Kidney (tissue), 14 donors: Measurements from ENCODE around the gene TTC23. TPM values are rescaled to one million over a fixed set of nuclear protein-coding genes. Genes with fewer than 3 reads are reported as not detected.

ENCODE experiments used
- DNase-seq, 5 donors: peaks; one replicate each; pipeline ENCODE4 v3.0.0-alpha.2; 2013 to 2020
- FAIRE-seq: peaks from 2 replicates; lab custom pipeline; 2012; peaks lifted over from hg19 to GRCh38; lab: Jason Lieb, UNC
- H3K27ac ChIP-seq, 2 donors: one replicate each; pipeline ENCODE4 v1.7.0; 2013; ENCODE audit warnings: low read depth in 2 of 2, low read length in 2 of 2, inconsistent platforms in 1 of 2
- H3K27me3 ChIP-seq: one replicate; pipeline ENCODE4 v1.7.1; 2013; ENCODE audit warnings: low read length, inconsistent platforms; ENCODE audit not compliant: control insufficient read depth, insufficient read depth
- H3K36me3 ChIP-seq, 3 donors: one replicate each; pipeline versions ENCODE4 v1.7.0 to v1.7.1; 2013; ENCODE audit warnings: low read length in 3 of 3, control low read depth in 1 of 3, inconsistent platforms in 1 of 3; ENCODE audit not compliant: insufficient read depth in 3 of 3, control insufficient read depth in 2 of 3
- H3K4me1 ChIP-seq, 3 donors: one replicate each; pipeline versions ENCODE4 v1.7.0 to v1.7.1; 2013; ENCODE audit warnings: low read length in 3 of 3, inconsistent platforms in 1 of 3, low read depth in 1 of 3; ENCODE audit not compliant: control insufficient read depth in 2 of 3, insufficient read depth in 2 of 3
- H3K4me3 ChIP-seq, 3 donors: one replicate each; pipeline versions ENCODE4 v1.7.0 to v1.8.1; 2013; ENCODE audit warnings: low read length in 3 of 3, control low read depth in 1 of 3, inconsistent platforms in 1 of 3
- H3K9ac ChIP-seq, 3 donors: one replicate each; pipeline versions ENCODE4 v1.7.0 to v1.7.1; 2013; ENCODE audit warnings: low read length in 3 of 3, control low read depth in 1 of 3, inconsistent platforms in 1 of 3
- H3K9me3 ChIP-seq, 3 donors: one replicate each; pipeline versions ENCODE4 v1.7.0 to v1.7.1; 2013; ENCODE audit warnings: low read length in 3 of 3, control low read depth in 1 of 3, inconsistent platforms in 1 of 3; ENCODE audit not compliant: control insufficient read depth in 2 of 3, insufficient read depth in 1 of 3
- intact Hi-C: fragments of 100-400 bp; cut with DNase I; formaldehyde crosslinking; loops from one replicate; pipeline ENCODE4 v1.11.1; 2022
- polyA plus RNA-seq: library from polyadenylated mRNA; stranded (reverse); fragments of 350-450 nt; fragmentation: Illumina TruSeq; extraction: RNeasy Lipid Tissue Mini Kit (QIAGEN cat#74804); gene quantifications from one replicate; pipeline ENCODE4 v1.2.3, GENCODE V29; 2014; ENCODE audit warnings: low read depth, low replicate concordance; ENCODE audit not compliant: insufficient read depth
- total RNA-seq: library from RNA; stranded (reverse); fragmentation: NEBNext Ultra II Directional; extraction: Animal tissue kit (Norgen Biotek cat#: 25700); gene quantifications from one replicate; pipeline ENCODE4 v1.2.1, GENCODE V29; 2021
- TF ChIP-seq, protein P1 (sequence below): IDR thresholded peaks from 3 replicates; pipeline ENCODE4 v1.5.1; 2012; ENCODE audit warnings: mild to moderate bottlenecking, moderate library complexity, borderline replicate concordance; ENCODE audit not compliant: insufficient read depth; ENCODE audit errors: extremely low read depth
- donor health status: control.
- donor health status: control.
- donor health status: control.
- donor health status: control.
- donor health status: control.
- donor health status: DM: yes; HTN: yes; CAD: no.
- donor health status: Normal renal cell carcinoma (clear cell type).

The TTC23 gene
- total and polyA plus RNA-seq, 2 donors from 2014 or later: 11.2 to 23.6 TPM

DNA sequence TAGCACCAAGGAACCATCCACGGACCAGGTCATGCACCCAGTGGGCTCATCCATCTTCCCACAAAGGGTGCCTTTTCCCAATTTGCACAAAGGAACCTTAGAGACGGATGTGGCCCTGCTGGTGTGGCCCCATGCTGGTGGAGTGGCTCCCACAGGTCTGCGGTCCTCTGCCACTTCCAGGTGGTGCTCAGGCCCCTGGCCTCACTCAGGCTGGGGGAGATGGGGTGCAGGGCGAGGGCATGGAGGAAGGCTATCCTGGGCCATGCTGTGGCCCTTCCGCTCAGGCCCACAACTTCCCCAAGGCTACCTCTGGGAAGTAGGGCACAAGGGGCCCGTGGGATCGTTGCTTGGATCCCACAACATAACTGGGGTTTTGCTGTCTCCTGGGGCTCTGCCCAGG, 149.7 kb downstream of the TTC23 start:
- peak in 1 of 5 donors; percentile 62 for DNase-seq
- Histone ChIP-seq H3K4me3 (no peak overlapping the region), H3K36me3 (no peaks in the 10 kb centered on the region), H3K9ac (no peak overlapping the region), H3K27me3 (peaks cover 6% of the 10 kb centered on the region), H3K9me3 (no peaks in the 10 kb centered on the region), H3K4me1 (no peaks in the 10 kb centered on the region), H3K27ac (no peak overlapping the region)
- no peak for FAIRE-seq
- TF ChIP-seq, protein P1, sequence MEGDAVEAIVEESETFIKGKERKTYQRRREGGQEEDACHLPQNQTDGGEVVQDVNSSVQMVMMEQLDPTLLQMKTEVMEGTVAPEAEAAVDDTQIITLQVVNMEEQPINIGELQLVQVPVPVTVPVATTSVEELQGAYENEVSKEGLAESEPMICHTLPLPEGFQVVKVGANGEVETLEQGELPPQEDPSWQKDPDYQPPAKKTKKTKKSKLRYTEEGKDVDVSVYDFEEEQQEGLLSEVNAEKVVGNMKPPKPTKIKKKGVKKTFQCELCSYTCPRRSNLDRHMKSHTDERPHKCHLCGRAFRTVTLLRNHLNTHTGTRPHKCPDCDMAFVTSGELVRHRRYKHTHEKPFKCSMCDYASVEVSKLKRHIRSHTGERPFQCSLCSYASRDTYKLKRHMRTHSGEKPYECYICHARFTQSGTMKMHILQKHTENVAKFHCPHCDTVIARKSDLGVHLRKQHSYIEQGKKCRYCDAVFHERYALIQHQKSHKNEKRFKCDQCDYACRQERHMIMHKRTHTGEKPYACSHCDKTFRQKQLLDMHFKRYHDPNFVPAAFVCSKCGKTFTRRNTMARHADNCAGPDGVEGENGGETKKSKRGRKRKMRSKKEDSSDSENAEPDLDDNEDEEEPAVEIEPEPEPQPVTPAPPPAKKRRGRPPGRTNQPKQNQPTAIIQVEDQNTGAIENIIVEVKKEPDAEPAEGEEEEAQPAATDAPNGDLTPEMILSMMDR: no peak
- intact Hi-C loops: loop anchor here (5.0 kb wide), 1 partner anchor 113 kb away; no protein-coding TSS in a partner anchor

DNA sequence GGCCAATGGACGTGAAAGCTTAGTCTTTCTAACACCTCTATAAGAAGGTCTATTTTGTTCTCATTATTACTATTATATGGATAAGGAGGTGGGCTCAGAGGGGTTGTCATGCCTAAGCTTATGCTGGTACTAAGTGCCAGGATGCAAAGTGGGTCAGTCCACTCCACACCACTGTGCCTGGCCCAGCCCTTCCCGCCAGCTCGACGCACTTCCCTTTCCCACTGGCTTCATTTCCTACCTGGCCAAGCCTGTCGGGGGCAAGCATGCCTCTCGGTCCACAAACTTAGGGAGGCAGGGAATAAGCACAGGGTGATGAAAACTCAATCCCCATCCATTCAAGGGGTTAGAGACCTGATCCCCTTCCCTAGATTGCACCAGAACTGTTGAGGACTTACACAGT, 150.4 kb downstream of the TTC23 start:
- no peaks in the 10 kb centered on the region for H3K4me1 ChIP-seq
- FAIRE-seq: no peak
- H3K27me3 ChIP-seq: peaks cover 6% of the 10 kb centered on the region
- intact Hi-C loops: no loop called here
- H3K36me3 ChIP-seq: no peaks in the 10 kb centered on the region
- H3K9ac ChIP-seq: no peak overlapping the region
- H3K27ac ChIP-seq: no peak overlapping the region
- no peak for DNase-seq
- H3K9me3 ChIP-seq: no peaks in the 10 kb centered on the region
- H3K4me3 ChIP-seq: no peak overlapping the region
- TF ChIP-seq, protein P1: no peak

DNA sequence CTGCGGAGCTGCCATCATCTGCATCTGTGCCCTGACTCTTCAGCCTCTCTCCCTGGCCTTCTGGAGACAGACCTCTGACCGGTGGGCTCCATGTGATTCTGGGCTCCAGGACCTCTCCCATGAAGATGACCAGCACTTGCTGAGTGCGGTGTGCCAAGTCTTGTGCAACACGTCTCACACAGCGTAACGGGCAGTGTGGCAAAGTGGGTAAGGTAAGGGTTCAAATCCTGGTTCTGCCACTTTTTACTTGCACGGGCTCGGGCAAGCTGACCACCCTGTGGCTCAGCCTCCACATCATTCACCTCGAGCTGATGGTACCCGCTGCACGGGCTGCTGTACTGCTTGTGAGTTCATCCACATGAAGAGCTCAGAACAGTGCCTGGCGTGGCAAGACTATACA, 151.0 kb downstream of the TTC23 start:
- H3K4me3 ChIP-seq: no peak overlapping the region
- H3K9ac ChIP-seq: no peak overlapping the region
- DNase-seq (peak in 1 of 5 donors; percentile 26), FAIRE-seq (no peak)
- H3K9me3 ChIP-seq: no peaks in the 10 kb centered on the region
- intact Hi-C loops: no loop called here
- H3K27ac ChIP-seq: no peak overlapping the region
- H3K36me3 ChIP-seq: no peaks in the 10 kb centered on the region
- TF ChIP-seq, protein P1: no peak
- H3K27me3 ChIP-seq: peaks cover 6% of the 10 kb centered on the region
- H3K4me1 ChIP-seq: no peaks in the 10 kb centered on the region
